Measurements from ENCODE around the gene TMEM200B. TPM values are rescaled to one million over a fixed set of nuclear protein-coding genes. Genes with fewer than 3 reads are reported as not detected.
A peak's percentile ranks its signal among the peaks of the same experiment; 100 is the strongest.

The TMEM200B gene
- total RNA-seq, 1 experiment from 2014 or later, result 12.6 TPM

- no peaks in the 10 kb centered on the region for H3K9me3 Mint-ChIP-seq
- Histone ChIP-seq H3K9ac (ENCODE audit: extremely low read depth, insufficient read length, low read length) (no peak overlapping the region), H4K91ac (ENCODE audit: insufficient read length, low read depth, low read length) (no peak overlapping the region), H3K4me1 (ENCODE audit: insufficient read depth, low read length) (no peaks in the 10 kb centered on the region), H2BK12ac (ENCODE audit: insufficient read length, low read depth, low read length) (no peak overlapping the region), H3K56ac (ENCODE audit: insufficient read length, low read depth, low read length) (no peak overlapping the region), H2BK15ac (ENCODE audit: low read depth, low read length) (no peak overlapping the region), H3K79me1 (ENCODE audit: insufficient read depth, low read depth, low read length, poor library complexity, severe bottlenecking) (no peaks in the 10 kb centered on the region), H2AFZ (ENCODE audit: low read length) (no peak overlapping the region), H4K8ac (replicated peaks; ENCODE audit: insufficient read length, low read depth, low read length) (no peak overlapping the region), H3K23ac (ENCODE audit: insufficient read length, low read depth, low read length) (no peak overlapping the region), H2BK20ac (ENCODE audit: low read depth, low read length, poor library complexity, severe bottlenecking) (no peak overlapping the region), H4K20me1 (ENCODE audit: control insufficient read depth, insufficient read depth, insufficient read length) (peaks cover 3% of the 10 kb centered on the region), H2BK5ac (ENCODE audit: insufficient read length, low read length) (no peak overlapping the region), H3K14ac (ENCODE audit: insufficient read depth, low read length) (no peak overlapping the region), H3K27ac (ENCODE audit: insufficient read length, low read depth, low read length) (no peak overlapping the region), H3K18ac (ENCODE audit: insufficient read length, low read depth, low read length) (no peak overlapping the region), H3K4ac (ENCODE audit: low read depth, low read length) (no peak overlapping the region), H2BK120ac (ENCODE audit: low read depth, low read length, poor library complexity, severe bottlenecking) (no peak overlapping the region), H3K9me3 (ENCODE audit: control insufficient read depth, low read depth, low read length) (no peaks in the 10 kb centered on the region), H3T11ph (ENCODE audit: low read length) (no peak overlapping the region), H3K27me3 (ENCODE audit: insufficient read depth, low read length) (no peaks in the 10 kb centered on the region), H3K23me2 (ENCODE audit: insufficient read length, low read depth, low read length, poor library complexity, severe bottlenecking) (no peaks in the 10 kb centered on the region), H3K79me2 (ENCODE audit: insufficient read depth, low read length) (no peaks in the 10 kb centered on the region), H4K5ac (ENCODE audit: insufficient read length, low read depth, low read length) (no peak overlapping the region), H2AK5ac (ENCODE audit: insufficient read length, low read length) (no peak overlapping the region), H3K4me2 (ENCODE audit: insufficient read depth, insufficient read length, low read length) (no peak overlapping the region)
- no peak for DNase-seq
- TF ChIP-seq CTCF (conservative IDR thresholded peaks at IDR 0.05), result no peak
- no peak overlapping the region for H3K4me3 Mint-ChIP-seq
- no peaks in the 10 kb centered on the region; a peak in 1 of 4 replicates for H3K4me1 Mint-ChIP-seq
- no peaks in the 10 kb centered on the region for H3K27me3 Mint-ChIP-seq (ENCODE audit: low read depth)
- no CpG with 5 or more reads among the region's 8 CpGs for WGBS (ENCODE audit: extremely low coverage, insufficient read length, low lambda C conversion rate)
- peaks cover 49 to 80% (median 61%) of the 10 kb centered on the region in 3 experiments; a peak in 6 of 7 replicates for H3K36me3 Mint-ChIP-seq (ENCODE audit: insufficient read depth in 1 of 3, low read depth in 3 of 3)
- peak overlapping the region; percentile 20 to 68 (median 58); a peak in 4 of 7 replicates for H3K27ac Mint-ChIP-seq
These were observed 22.2 kb upstream of the TMEM200B start for GRCh38 chr1:29145739-29146437.
